ENCODE measurements around the gene SCUBE3. TPM values are rescaled to one million over a fixed set of nuclear protein-coding genes. Genes with fewer than 3 reads are reported as not detected.
A peak's percentile ranks its signal among the peaks of the same experiment; 100 is the strongest.

SCUBE3 gene
- total RNA-seq, 1 donor from 2014 or later = 0.49 TPM

DNA sequence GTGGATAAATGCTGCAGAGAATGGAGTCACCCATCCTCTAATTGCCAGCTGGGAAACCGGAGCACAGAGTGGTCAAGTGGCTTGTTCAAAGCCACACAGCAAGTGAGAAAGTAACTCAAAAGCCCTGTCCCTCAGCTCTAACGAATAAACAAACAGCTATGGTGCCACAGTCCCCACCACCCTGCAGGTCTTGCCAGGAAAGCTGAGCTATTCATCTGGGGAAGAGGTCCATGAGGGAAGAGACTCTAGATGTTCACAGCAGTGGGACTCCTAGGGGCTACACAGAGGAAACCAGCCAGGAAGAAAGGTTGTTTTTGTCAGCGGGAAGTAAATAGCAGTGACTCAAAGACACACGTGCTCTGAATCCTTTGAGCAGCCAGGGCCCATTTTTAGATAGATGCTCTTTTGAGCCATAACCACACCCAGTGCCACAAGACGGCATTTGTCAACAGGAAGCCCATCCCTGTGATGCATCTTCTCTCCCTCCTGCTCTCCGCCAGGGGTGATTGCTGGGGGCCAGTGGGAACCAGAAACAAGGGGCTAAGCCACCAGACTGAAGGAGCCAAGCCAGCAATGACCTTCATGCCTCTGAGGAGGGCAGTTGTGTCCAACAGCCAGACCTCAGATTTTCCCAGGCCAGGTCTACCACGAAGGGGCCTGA is 40.2 kb upstream of the SCUBE3 start:
- no peaks in the 10 kb centered on the region for H3K9me3 ChIP-seq
- intact Hi-C loops (cut with DNase I) = no loop called here
- DNase-seq (ENCODE audit: extremely low spot score in 2 of 2) = peak in 1 of 2 donors; percentile 49

DNA sequence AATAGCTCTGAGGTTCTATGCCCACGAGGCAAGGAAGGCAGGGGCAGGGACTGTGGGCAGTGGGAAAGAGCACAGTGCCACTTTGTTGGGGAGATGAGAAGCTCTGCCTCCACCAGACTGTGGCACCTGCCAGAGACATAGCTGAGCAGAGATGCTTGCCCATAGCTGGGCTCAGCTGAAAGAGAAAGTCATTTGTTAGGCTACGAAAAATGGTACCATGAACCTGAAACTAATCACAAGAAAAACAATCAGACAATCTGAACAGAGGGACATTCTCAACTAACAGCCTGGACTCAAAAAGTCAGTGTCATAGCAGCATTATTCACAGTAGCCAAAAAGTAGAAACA is 39.7 kb upstream of the SCUBE3 start:
- H3K27me3 ChIP-seq = no peaks in the 10 kb centered on the region
- intact Hi-C loops (cut with DNase I) = no loop called here
- no peak overlapping the region for H3K4me3 ChIP-seq
- no peaks in the 10 kb centered on the region for H3K9me3 ChIP-seq
- H3K36me3 ChIP-seq = no peaks in the 10 kb centered on the region
- no peak for TF ChIP-seq POLR2A (IDR thresholded peaks at IDR 0.05)
- TF ChIP-seq POLR2AphosphoS5 (IDR thresholded peaks at IDR 0.05; ENCODE audit: insufficient read depth in 1 of 2, low read depth in 1 of 2) = no peak
- TF ChIP-seq, protein P1, sequence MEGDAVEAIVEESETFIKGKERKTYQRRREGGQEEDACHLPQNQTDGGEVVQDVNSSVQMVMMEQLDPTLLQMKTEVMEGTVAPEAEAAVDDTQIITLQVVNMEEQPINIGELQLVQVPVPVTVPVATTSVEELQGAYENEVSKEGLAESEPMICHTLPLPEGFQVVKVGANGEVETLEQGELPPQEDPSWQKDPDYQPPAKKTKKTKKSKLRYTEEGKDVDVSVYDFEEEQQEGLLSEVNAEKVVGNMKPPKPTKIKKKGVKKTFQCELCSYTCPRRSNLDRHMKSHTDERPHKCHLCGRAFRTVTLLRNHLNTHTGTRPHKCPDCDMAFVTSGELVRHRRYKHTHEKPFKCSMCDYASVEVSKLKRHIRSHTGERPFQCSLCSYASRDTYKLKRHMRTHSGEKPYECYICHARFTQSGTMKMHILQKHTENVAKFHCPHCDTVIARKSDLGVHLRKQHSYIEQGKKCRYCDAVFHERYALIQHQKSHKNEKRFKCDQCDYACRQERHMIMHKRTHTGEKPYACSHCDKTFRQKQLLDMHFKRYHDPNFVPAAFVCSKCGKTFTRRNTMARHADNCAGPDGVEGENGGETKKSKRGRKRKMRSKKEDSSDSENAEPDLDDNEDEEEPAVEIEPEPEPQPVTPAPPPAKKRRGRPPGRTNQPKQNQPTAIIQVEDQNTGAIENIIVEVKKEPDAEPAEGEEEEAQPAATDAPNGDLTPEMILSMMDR (IDR thresholded peaks at IDR 0.05) = no peak
- H3K4me1 ChIP-seq = no peaks in the 10 kb centered on the region
- no peak overlapping the region for H3K27ac ChIP-seq
- no peak for DNase-seq (ENCODE audit: extremely low spot score in 2 of 2)

More for the DNA sequence above, 40.2 kb upstream of the SCUBE3 start:
- Histone ChIP-seq H3K27ac (no peak overlapping the region), H3K27me3 (no peaks in the 10 kb centered on the region), H3K4me1 (no peaks in the 10 kb centered on the region), H3K4me3 (no peak overlapping the region), H3K36me3 (no peaks in the 10 kb centered on the region)
- TF ChIP-seq POLR2A (IDR thresholded peaks at IDR 0.05) (no peak), POLR2AphosphoS5 (IDR thresholded peaks at IDR 0.05; ENCODE audit: insufficient read depth in 1 of 2, low read depth in 1 of 2) (no peak)
- TF ChIP-seq, protein P1 (IDR thresholded peaks at IDR 0.05) = no peak

DNA sequence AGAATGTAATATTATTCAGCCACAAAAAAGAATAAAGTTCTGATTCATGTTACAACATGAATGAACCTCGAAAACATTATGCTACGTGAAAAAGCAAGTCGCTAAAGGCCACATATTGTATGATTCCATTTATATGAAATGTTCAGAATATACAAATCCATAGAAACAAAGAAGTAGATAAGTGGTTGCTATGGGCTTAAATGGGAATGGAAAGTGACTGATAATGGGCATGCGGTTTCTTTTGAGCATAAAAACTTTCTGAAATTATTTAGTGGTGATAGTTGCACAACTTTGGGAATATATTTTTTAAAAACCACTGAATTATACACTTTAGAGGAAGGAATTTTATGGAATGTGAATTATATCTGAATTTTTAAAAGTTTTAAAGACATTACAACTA is 39.3 kb upstream of the SCUBE3 start:
- Histone ChIP-seq H3K36me3 (no peaks in the 10 kb centered on the region), H3K27me3 (no peaks in the 10 kb centered on the region), H3K9me3 (no peaks in the 10 kb centered on the region), H3K27ac (no peak overlapping the region), H3K4me3 (no peak overlapping the region), H3K4me1 (peaks cover under 1% of the 10 kb centered on the region)
- DNase-seq (ENCODE audit: extremely low spot score in 2 of 2) = no peak
- intact Hi-C loops (cut with DNase I) = no loop called here
- TF ChIP-seq POLR2A (IDR thresholded peaks at IDR 0.05) (no peak), POLR2AphosphoS5 (IDR thresholded peaks at IDR 0.05; ENCODE audit: insufficient read depth in 1 of 2, low read depth in 1 of 2) (no peak)
- TF ChIP-seq, protein P1 (IDR thresholded peaks at IDR 0.05) = no peak

DNA sequence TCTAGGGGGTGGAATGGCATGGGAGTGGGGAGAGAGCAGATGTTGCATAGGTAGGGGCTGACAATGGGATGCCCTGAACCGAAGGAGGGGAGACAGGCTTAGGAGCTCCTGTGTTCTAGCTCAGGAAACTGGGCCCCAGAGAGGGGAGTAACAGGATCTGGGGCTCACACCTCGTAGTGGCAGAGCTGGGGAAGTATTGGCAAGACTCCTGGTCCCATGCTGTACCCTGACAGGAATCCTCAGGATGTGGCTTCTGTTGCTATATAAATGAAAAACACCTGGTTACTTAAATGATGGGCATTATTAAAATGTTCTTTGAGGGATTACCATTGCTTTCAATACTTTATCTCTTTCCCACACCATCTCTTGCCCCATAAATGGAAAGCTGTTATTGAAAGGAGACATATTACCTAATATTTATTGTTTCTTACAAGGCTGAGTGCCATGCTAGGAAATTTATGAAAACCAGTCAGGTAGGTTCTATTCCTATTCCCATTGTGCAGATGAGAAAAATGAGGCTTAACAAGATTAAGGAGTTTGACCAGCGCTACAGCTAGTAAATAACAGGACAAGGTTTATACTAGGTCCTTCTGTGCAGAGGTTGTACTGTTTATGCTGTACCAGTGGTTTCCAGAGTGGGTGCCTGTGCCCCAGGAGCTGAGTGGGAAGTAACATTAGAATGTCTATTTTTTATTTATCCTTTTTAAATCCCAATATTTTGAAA is 37.3 kb upstream of the SCUBE3 start:
- TF ChIP-seq POLR2AphosphoS5 (IDR thresholded peaks at IDR 0.05; ENCODE audit: insufficient read depth in 1 of 2, low read depth in 1 of 2) = no peak
- TF ChIP-seq POLR2A (IDR thresholded peaks at IDR 0.05) = no peak
- TF ChIP-seq, protein P1 (IDR thresholded peaks at IDR 0.05) = no peak
- intact Hi-C loops (cut with DNase I) = no loop called here
- peaks cover 16% of the 10 kb centered on the region for H3K4me1 ChIP-seq
- H3K9me3 ChIP-seq = no peaks in the 10 kb centered on the region
- no peak overlapping the region for H3K27ac ChIP-seq
- no peaks in the 10 kb centered on the region for H3K27me3 ChIP-seq
- H3K36me3 ChIP-seq = no peaks in the 10 kb centered on the region
- peak in 1 of 2 donors; percentile 11 for DNase-seq (ENCODE audit: extremely low spot score in 2 of 2)
- no peak overlapping the region for H3K4me3 ChIP-seq

DNA sequence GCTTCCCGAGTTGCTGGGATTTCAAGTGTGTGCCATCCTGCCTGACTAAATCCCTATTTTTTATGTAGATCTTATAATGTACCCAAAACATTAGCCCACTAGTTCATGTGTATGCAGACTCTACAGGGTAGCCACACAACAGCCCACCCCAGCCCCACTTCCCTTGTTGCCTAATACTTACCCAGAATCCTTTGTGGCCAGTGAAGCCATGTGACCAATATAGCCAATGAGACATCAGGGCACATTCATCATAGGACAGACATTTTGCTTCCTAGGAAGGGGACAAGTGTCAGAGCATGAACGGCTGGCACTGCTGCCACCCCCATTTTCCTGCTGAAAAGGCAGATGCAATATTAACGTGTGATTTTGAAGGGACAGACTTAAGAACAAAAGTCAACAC is 36.6 kb upstream of the SCUBE3 start:
- H3K4me3 ChIP-seq = no peak overlapping the region
- no peaks in the 10 kb centered on the region for H3K27me3 ChIP-seq
- no peaks in the 10 kb centered on the region for H3K36me3 ChIP-seq
- DNase-seq (ENCODE audit: extremely low spot score in 2 of 2) = peak in 1 of 2 donors; percentile 16
- peaks cover 23% of the 10 kb centered on the region for H3K4me1 ChIP-seq
- no peak for TF ChIP-seq POLR2A (IDR thresholded peaks at IDR 0.05)
- TF ChIP-seq POLR2AphosphoS5 (IDR thresholded peaks at IDR 0.05; ENCODE audit: insufficient read depth in 1 of 2, low read depth in 1 of 2) = no peak
- TF ChIP-seq, protein P1 (IDR thresholded peaks at IDR 0.05) = no peak
- no peaks in the 10 kb centered on the region for H3K9me3 ChIP-seq
- intact Hi-C loops (cut with DNase I) = no loop called here
- no peak overlapping the region for H3K27ac ChIP-seq
